Measurements from ENCODE around the gene WDFY1.
"Not testable (repeated sequence)": the region's sequence is repeated elsewhere in the genome, so short reads cannot be mapped to it uniquely, and the experiment has no call there.

Gene WDFY1

DNA sequence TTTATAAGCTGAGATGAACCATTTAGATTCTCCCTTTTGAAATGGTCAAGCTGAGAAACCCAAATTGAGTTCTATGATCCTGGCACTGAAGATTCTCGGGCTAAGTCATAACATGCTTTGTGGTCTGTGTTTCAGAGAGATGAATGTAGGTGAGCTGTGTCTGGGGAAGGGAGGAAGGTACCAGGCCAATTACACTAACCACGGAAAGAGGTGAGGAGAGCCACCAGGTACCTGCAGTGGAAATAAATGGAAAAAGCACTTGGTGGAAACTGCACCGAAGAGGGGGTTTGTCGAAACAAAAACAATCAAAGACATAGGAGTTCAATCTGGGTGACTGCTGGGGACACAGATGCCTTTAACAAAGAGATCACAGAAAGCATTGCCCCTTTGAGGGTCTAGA, 11.2 kb upstream of the WDFY1 start:
- no peak for DNase-seq

DNA sequence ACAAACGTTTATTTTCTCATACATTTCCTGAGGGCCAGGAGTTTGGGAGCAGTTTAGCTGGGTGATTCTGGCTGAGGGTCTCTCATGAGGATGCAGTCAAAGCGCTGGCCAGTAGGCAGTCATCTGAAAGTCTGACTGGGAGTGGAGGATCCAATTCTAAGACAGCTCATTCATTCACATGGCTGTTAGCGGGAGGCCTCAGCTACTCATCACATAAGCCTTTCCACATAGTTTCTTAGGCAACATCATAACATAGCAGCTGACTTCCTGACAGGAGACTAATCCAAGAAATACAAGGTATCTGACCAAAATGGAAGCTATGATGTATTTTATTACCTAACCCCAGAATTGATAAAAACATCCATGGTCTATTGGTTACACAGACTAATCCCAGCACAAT, 9.3 kb upstream of the WDFY1 start:
- no peak for DNase-seq

DNA sequence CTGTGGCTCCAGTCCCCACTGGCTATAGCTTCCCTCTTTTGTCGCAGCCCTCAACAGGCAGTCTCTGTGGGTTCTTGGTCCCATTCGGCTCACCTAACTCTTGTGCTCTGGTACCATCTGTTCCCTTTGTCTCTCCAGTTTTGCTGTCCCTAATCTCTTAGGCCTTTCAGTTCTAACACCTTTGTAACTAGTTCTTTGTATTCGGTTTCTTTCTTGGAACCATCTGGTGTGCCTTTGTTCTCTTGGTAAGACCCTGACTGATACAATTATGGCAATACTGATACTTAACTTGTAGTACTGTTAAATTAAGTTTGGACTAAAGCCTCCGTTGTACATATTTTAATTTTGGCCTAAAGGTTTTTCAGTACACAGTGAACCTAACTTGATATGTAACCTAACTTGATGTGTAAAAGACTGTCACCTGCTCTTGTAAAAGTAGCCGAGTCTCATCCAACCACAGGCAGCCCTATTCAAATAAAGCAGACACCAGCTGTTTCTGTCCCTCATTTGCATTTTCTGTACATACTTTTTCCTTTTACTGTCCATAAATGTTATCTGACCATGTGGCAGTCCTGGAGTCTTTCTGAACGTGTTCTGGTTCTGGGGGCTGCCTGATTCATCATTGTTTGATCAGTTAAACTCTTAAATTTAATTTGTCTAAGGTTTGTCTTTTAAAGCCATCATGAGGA, 7.3 kb upstream of the WDFY1 start:
- no peak for DNase-seq

DNA sequence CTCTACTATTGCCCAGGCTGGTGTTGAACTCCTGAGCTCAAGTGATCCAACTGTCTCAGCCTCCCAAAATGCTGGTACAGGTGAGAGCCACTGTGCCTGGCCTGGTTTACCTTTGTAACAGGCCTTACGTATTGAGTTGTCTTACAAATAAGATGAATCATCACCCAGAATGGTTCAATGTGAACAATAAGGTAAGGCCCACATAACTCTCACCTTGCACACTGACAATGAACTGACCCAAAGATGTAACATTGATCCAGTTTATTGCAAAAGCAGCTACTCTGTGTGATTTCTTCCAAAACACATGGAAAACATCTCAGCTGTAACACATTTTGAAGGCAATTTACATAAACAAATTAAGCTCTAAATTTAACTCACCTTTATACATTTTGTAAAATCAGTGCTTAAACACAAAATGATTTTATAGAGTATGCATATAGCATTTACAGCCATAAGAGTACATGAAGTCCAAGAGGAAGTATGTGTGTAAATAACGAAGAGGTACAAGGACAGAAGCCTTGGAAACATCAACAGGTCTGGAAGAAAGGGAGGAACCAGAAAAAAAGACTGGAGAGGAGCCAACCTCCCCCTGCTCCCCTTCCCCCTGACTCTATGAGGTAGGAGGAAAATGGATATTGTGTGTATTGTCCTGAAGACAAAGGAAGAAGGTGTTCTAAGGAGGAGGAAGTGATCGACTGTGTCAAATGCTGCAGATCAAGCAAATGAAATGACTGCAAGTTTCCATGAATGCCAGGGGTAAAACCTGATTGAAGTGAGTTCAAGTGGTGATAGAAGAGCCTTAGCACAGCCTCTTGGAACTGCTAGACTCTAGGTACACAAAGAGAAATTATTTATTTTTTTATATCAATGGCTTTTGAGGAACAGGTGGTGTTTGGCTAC, 5.6 kb upstream of the WDFY1 start:
- no peak for DNase-seq

DNA sequence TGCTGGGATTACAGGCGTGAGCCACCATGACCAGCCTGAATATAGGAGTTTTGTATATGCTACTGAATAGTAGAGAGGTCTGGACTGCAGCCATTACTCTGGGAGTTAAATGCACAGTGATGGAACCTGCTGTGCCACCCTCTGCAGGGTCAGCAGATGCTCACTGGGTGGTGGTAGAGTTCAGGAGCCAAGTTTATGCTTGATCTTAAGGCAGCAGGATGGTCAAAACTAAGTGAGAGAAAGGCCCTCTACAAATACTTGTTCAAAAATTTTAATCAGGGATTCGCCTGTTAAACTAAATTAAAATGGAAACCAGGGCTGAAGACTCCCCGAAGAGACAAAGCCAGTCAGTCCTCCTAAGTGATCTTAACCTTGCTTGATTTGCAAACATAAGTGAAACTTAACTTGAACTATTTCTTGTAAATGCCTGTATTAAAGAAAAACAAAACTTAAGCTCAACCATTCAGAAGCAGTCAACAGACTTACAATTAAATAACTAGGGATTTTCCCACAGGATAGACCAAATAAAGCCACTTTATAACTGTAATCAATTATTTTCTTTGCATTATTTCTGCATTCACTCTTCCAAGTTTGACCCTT, 4.2 kb upstream of the WDFY1 start:
- no peak for DNase-seq

DNA sequence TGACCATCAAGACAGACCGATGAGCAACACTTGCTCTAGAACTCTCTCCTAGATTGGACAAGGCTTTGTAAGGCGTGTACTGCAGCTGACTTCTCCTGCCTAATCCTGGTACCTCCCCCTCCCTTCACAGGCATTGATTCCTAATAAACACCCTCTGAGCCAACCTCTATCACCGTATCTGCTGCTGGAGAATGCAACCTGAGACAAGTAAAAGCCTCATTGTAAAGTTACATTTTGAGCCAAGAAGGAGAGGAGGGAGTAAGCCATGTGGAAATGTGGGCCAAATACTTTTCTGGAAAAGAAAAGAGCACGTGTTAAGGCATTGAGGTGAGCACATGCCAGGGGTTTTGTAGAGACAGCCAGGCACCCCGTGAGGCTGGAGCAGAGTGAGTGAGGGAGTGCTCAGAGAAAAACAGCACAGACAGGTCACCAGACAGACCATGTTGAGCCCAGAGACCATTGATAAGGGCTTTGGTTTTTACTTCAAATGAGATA, 2.6 kb upstream of the WDFY1 start:
- no peak for DNase-seq

DNA sequence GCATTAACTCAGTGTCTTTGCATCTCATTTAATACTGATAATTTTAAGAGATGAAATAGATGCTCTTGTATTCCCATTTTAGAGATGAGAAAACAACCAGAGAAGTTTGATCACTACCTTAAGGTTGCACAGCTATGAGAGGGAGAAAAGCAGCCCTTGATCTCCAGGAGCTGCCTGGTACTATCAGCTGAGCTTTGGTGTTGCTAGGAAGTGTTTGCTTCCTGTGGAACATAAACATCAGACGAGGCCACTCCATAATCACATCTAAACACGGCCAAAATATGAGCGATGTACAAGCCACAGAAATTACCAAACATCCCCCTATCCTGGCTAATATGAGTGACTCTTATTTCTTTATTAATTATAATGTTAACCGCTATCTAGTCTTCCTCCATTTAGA, 620 bp upstream of the WDFY1 start:
- DNase-seq, result no peak

DNA sequence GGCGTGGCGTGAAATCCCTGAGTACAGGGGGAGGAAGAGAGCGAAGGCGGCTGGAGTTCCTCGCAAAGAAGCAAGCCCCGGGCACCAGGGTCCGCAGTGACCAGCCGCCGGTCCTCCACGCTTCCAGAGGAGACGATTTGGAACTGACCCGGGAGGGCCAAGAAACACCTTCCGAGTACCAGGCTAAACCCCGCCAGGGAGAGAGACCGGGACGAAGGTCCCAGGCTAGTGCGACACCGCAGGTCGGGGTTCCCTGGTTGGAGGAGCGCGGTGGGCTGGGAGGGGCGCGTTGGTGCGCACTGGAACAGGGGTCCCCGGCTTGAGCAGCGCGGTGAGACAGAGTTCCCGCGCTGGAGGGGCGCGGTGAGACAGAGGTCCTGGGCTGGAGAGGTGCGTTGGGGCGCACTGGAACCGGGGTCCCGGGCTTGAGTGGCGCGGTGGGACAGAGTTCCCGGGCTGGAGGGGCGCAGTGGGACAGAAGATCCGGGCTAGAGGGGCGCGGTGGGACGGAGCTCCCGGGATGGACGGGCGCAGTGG, 901 bp downstream of the WDFY1 start:
- no peak for DNase-seq

DNA sequence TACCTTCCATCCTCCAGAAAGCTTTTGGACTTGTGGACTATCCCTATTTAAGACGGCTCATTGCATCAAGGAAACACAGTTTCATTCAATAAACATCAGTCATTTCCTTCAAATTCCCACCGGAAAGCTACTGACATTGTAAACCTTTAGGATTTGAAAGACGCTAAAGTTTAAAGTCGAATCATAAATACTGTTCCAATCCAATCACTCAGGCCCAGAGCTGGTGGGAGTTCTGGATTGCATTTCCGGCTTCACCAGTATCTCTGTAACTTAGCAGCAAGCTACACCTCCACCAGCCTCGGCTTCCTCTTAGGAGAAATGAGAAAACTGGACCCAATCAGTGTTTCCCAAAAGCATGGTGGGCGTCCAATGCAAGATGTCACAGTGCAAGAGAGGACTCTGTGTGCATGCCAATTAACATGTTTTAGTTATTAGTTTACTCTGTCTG, 1.6 kb downstream of the WDFY1 start:
- no peak for DNase-seq

DNA sequence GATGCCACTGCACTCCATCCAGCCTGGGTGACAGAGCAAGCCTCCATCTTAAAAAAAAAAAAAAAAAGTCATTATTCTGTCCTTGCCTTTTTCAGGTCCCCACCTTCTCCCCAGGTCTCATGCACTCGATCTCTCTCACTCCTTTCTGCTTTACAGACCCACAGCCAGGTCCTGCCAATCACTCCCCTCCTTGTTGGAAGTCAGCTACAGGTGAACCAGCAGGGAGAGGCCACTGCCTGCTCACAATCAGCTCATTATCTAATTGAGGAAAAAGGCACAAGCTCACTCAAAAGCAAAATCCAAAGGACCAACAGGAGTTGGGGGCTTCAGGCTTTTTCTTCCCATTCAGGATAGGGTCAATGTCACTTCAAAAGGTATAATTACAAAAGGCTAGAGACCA, 2.0 kb downstream of the WDFY1 start:
- no peak for DNase-seq

DNA sequence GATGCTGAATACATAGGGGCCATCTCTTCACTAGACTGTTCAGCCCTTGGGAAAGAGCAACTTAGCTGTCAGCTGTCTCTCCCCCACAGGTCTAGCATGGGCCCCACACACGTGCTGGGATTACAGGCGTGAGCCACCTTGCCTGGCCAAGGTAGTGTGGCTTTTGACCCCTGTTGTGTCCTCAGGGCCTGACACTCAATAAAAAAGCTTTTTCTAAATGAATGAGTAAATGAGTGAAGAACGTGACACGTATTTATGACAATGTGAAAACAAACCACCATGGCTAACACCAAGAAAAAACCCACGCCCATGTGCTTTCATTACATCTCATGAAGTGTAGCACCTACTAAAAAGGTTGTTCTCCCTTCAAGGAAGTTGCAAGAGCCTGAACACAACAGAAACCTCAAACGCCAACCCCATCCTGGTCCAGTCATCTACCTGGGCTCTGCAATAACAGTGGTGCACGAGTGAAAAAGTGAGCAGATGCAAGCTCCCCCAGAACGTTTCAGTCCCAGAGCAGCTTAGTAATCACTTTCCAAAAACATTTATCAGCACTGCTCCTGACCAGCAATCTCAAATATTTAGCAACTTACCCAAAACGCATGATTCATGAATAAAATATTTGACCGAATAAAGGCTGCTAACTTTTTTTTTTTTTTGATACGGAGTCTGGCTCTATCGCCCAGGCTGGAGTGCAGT, 3.4 kb downstream of the WDFY1 start:
- DNase-seq, result peak; percentile 71 to 81

DNA sequence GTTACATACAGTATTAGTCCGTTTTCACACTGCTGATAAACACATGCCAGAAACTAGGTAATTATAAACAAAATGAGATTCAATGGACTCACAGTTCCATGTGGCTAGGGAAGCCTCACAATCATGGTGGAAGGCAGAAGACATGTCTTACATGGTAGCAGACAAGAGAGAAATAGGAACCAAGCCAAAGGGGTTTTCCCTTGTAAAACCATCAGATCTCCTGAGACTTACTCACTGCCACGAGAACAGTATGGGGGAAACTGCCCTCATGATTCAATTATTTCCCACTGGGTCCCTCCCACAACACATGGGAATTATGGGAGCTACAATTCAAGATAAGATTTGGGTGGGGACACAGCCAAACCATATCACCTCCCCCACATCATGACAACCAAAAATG, 5.7 kb downstream of the WDFY1 start:
- not testable (repeated sequence) for DNase-seq

DNA sequence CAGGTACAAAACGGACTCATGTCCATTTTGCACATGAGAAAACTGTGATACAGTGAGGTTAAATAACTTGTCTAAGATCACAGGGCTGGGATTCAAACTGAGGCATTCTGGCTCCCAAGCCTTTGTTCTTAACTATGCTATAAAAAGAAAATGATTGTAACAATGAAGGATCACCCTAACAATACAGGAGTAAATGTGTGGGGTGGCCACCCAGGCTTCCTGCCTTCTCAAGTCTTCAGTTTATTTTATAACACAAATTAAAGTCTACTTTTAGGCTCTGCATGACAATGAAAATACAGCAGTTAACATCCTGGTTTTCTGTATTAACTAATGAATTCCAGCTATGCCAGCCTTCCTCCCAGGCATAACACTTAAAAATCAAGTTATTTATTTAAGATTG, 7.6 kb downstream of the WDFY1 start:
- no peak for DNase-seq

DNA sequence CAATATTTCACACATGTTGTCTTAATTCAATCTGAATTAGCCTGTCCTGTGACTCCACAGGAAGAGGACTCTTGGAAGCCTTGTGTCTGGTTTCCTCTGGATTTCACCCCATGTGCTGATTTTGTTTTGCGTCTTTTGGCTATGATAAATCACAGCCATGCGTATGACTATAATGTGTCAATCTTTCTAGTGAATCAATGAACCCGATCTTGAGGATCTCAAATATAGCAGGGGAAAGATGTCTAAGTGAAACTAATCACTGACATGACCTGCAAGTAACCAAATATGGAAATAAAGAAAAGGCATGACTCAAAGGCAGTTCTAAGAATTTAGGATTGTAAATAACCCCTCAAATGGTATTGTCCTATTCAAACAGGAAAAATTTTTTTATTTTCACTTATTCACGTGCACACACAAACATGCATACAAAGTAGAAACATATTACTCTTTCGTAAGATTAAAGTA, 8.2 kb downstream of the WDFY1 start:
- DNase-seq, result no peak

DNA sequence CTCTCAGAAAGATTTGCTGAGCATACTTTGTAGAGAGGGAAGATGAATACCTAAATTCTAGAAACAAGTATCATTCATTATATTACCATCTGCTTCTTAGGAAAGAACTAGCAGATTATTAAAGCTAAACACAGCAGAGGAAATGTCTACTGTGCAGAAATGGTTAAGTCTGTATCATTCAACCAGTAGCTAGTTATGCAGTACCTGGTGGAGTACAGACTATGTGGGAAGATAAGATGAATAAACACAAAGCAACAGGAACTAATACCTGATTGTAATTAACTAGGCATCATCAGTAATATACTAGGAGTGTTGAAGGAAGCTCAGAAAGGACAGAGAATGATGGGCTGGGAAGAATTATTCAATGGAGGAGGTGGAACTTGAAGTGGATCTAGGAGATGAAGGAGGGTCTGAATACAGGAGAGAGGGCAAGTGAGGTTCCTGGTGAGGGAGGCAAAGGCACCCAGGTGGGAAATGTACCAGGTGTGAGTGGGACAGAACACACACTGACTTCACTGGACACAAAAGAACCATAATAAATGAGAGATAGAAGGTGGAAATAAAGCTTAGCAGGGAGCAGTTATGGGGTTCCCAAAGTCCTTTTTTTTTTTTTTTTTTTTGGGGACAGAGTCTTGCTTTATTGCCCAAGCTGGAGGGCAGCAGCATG, 9.5 kb downstream of the WDFY1 start:
- no peak for DNase-seq

DNA sequence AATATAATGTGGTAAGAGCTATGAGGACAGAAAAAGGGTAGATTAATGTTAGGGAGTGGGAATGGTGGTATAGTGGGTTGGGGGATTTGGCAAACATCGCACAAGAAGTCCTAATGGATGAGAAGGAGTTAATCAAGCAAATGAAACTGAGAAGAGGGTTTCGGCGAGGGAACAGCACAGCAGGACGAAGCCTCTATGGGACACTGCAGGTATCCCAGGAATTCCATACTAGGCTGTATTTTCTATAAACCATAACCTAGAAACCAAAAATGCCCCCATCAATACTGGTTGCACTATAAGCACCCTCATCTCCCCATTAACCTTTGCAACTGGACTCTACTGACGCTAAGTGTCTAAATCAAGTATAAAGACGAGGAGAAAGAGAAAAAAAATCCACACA, 10.3 kb downstream of the WDFY1 start:
- no peak for DNase-seq

DNA sequence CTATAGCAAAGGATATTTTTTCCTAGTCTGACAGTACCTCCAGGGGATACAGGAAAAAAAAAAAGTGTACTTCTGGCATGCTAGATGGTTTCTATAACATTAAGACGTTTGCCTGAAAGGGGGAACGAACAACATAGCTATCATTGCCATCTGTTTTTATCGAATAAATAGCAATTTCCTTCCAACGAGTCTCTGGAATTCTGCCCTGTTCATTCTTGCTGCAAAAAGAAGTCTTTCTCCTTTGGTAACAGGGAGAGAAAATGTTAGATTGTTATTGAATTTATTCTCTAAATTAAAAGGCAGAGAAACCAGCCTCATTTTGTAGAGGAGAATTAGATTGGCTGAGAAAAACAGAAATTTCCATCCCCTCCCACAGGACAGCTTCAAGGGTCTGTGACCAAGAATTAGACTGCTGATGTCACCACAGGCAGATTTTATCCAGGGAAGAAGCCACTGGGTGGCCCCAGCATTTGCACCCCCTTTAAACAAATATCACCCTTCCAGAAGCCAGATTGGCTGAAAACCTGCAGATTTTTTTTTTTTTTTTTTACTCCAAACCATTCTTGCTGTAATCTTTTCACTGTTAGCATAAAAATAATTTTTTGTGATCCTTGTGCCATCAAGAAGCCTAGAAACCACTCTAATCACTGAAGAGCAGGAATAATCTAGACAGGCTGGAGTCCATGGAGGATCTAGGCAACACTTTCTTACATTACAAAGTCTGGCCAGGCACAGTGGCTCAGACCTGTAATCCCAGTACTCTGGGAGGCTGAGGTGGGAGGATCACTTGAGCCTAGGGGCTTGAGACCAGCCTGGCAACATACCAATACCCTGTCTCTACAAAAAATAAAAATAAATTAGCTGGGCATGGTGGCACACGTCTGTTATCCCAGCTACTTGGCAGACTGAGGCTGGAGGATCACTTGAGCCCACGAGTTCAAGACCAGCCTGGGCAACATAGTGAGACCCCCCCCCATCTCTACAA, 12.0 kb downstream of the WDFY1 start:
- no peak for DNase-seq

DNA sequence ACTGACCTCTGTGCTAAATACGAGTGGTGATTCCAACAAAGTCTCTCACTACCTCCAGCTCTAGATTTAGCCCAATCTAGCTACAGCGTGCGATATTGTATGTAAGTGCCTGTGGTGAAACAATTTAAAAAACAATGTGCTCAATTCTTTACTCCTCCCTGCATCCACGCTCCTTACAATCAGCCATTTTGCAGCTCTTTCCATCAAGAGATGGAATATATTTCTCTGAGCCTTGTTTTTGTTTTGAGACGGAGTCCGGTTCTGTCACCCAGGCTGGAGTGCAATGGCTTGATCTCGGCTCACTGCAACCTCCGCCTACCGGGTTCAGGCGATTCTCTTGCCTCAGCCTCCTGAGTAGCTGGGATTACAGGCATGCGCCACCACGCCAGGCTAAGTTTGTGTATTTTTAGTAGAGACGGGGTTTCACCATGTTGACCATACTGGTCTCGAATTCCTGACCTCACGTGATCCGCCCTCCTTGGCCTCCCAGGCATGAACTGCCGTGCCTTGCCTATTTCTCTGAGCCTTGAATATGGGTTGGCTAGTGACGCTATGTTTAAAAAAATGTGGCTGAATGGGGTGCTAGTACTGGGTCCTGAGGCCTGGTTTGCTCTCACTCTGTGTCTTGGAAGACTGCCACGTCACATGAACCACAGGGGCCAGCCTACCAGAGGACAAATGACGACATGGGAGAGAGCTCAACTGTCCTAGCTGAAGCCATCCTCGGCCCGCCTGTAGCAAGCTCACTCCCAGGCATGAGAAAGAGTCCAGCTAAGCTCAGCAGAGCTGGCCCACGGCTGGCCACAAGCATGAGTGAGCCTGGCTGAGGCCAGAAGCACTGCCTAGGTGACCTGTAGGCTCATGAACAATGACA, 14.8 kb downstream of the WDFY1 start:
- no peak for DNase-seq

DNA sequence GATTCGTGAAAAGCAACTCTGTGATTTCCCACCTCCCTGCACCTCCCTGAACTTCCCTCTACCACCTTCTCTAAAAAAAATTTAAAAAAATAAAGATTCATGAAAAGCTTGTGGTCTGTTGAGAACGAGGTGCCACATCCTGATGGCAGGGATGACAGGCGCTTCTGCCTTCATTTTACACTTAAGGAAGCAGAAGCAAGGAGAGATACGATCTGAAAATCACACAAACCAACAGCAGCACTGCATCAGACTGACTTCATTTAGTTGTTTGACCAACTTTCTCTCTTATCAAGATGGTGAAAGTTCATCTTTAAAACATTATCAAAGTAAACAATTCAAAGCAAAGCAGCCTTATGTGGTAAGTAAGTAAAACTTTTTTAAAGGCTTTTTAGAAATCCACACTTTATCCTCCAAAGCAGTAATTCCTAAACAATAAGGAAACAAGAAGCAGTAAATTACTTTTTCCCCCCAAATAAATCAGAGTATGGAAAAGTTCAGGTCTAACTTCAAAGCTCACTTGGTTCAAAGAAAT, 15.5 kb downstream of the WDFY1 start:
- DNase-seq, result no peak

Data from activated CD4-positive, alpha-beta T cell treated with anti-CD3 and anti-CD28 coated beads, Interleukin-2, amount 50 U/mL, for 48 hours (primary cell).